GM18507 (cell line): ENCODE measurements around the gene MPLKIP.
"Not testable (repeated sequence)": the region's sequence is repeated elsewhere in the genome, so short reads cannot be mapped to it uniquely, and the experiment has no call there.

Source experiments
- DNase-seq: peaks from one replicate; pipeline ENCODE4 v3.0.0; 2011; ENCODE audit warnings: low read depth; ENCODE audit not compliant: insufficient read length; ENCODE audit errors: extremely low spot score
- FAIRE-seq: peaks from 2 replicates; lab custom pipeline; 2011; peaks lifted over from hg19 to GRCh38; lab: Jason Lieb, UNC

The MPLKIP gene

DNA sequence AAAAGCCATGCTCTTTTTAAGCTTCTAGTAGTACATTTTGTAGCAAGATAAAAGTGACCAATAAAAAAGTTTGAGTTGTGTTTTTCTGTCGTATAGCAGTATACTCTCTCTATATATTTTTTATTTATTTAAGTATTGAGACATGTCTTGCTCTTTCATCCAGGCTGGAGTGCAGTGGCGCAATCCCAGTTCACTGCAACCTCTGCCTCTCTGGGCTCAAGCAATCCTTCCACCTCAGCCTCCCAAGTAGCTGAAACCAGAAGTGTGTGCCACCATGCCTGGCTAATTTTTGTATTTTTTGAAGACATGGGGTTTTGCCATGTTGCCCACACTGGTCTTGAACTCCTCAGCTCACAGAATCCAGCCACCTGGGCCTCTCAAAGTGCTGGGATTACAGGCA is 3.1 kb upstream of the MPLKIP start:
- DNase-seq (no peak), FAIRE-seq (no peak)

- FAIRE-seq, result no peak
- DNase-seq, result no peak
These were observed 842 bp upstream of the MPLKIP start for GRCh38 chr7:40135317-40135610.

DNA sequence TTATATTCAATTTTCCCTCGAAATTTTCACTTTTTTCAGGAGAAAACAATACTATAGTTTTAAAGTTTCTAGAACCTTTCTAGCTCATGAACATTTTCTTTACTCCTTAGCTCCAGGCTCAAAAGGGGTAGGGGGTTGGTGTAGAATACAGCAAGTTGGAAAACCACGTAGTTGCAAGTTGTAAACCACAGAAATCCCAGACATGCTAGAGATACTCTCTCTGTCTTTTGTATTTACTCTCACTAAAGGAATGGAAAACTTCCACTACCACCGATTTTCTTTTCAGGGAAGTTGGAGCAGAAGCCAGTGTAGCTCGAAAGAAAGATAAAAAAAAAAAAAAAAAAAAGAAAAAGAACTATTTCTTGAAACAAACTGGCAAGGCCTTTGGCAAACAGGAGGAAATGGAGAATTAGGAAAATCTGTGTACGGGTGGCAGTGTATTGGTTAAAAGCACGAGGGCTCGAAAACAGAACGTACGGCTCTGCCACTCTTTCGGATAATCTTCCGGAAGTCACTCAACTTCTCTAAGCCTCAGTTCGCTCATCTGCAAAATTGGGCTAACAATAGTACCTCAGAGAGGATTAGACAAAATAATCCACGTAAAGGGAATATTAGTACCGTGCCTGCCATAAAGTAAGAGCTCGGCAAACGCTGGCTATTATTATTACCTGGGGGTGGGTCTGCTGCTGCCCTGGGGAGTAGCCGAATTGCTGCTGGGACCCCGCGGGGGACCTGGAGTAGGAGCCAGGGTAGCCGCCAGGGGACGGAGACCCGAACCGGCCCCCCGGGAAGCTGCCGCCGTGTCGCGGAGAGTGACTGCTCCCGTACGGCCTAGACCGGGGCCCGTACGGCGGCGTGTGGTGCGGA is 628 bp downstream of the MPLKIP start:
- FAIRE-seq (peak; percentile 67), DNase-seq (no peak)

GRCh38 chr7:40122940-40123254 is 11.5 kb downstream of the MPLKIP start:
- DNase-seq (no peak), FAIRE-seq (no peak)

DNA sequence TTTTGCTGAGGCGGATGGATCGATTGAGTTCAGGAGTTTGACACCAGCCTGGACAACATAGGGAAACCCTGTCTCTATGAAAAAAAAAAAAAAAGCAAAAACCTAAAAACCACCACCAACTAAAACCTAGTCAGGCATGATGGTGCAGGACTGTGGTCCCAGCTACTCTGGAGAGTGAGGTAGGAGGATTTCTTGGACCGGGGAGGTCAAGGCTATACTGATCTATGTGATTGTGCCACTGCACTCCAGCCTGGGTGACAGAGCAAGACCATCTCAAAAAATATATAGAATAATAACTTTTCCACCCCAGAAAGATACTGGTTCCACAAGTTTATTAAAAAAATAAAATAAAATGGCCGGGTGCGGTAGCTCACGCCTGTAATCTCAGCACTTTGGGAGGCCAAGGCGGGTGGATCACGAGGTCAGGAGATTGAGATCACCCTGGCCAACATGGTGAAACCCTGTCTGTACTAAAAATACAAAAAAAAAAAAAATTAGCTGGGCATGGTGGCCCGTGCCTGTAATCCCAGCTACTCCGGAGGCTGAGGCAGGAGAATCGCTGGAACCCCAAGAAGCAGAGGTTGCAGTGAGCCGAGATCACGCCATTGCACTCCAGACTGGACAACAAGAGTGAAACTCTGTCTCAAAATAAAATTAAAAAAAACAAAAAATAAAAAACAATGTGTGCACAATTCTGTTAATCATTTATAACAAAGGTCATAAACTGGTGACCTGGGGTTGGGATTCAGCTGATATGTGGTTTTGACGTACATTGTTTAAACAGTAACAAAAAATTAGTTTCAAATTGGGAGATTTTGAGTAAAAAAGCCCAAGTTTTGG is 12.1 kb downstream of the MPLKIP start:
- FAIRE-seq, DNase-seq: not testable (repeated sequence)

- DNase-seq, result no peak
- no peak for FAIRE-seq
These were observed 14.4 kb downstream of the MPLKIP start for GRCh38 chr7:40120020-40120419.

GRCh38 chr7:40118201-40118600 is 16.2 kb downstream of the MPLKIP start:
- FAIRE-seq, DNase-seq: not testable (repeated sequence)

DNA sequence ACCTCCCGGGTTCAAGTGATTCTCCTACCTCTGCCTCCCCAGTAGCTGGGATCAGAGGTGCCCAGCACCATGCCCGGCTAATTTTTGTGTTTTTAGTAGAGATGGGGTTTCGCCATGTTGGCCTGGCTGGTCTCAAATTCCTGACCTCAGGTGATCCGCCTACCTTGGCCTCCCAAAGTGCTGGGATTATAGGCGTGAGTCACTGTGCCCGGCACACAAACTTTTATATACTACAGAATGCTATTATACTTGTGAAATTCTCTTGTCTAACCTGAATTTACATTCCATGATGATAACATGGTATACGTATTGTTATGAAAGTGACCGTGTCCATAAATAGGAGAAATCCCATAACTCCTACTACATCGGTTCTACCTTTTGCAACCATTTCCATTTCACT is 17.2 kb downstream of the MPLKIP start:
- not testable (repeated sequence) for FAIRE-seq, DNase-seq

GRCh38 chr7:40115936-40116335 is 18.5 kb downstream of the MPLKIP start:
- FAIRE-seq, result no peak

GRCh38 chr7:40105879-40106473 is 28.4 kb downstream of the MPLKIP start:
- no peak for DNase-seq

More at GRCh38 chr7:40115936-40116335, 18.5 kb downstream of the MPLKIP start:
- DNase-seq, result no peak

DNA sequence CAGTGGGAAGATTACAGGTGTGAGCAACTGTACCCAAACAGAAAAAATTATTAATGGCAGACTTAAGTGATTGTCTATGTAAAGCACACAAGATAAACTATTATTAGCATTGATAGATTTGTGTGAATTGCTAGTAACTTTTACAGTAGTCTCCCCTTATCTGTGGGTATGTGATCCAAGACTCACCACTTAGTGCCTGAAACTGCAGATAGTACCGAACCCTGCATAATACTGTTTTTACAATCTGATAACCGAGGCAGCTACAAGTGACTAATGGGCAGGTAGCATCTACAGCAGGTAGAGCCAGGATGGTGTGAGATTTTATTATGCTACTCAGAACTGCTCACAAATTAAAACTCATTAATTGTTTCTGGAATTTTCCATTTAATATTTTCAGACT is 31.5 kb downstream of the MPLKIP start:
- no peak for DNase-seq
- FAIRE-seq, result no peak

More at GRCh38 chr7:40105879-40106473, 28.4 kb downstream of the MPLKIP start:
- no peak for FAIRE-seq

DNA sequence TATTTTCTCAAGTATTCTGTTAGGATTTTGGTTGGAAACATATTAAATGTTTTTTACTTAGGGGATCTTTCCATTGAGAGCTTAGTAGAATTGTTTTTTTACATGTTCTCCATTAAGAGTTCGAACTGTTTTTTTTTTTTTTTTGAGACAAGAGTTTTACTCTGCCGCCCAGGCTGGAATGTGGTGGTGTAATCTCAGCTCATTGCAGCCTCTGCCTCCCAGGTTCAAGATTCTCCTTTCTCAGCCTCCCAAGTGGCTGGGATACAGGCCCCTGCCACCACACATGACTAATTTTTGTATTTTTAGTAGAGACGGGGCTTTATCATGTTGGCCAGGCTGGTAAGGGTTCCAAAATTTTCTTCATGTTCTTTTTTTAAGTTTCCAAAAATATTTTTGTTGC is 33.2 kb downstream of the MPLKIP start:
- DNase-seq (no peak), FAIRE-seq (no peak)

GRCh38 chr7:40099837-40100236 is 34.6 kb downstream of the MPLKIP start:
- no peak for FAIRE-seq
- no peak for DNase-seq

DNA sequence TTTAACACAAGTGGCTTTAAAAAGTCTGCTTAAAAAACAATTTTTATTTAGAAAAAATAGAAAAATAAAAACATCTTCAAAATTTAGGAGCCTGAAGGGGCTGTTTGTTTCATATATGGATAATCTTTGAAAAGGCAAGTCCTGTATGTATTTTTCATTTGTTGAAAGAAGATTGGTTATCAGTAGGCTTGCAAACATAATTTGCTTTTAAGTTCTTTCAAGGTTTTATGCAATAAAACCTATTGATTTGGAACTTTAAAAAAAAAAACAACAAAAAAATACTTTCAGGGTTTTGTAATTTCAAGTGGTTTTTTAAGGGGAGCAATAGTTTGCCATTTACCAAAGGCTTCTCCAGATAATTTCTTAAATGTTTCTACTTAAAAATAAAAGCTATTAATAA is 35.6 kb downstream of the MPLKIP start:
- FAIRE-seq, result no peak
- no peak for DNase-seq

- DNase-seq, result no peak
- no peak for FAIRE-seq
These were observed 36.7 kb downstream of the MPLKIP start for GRCh38 chr7:40097728-40098127.

DNA sequence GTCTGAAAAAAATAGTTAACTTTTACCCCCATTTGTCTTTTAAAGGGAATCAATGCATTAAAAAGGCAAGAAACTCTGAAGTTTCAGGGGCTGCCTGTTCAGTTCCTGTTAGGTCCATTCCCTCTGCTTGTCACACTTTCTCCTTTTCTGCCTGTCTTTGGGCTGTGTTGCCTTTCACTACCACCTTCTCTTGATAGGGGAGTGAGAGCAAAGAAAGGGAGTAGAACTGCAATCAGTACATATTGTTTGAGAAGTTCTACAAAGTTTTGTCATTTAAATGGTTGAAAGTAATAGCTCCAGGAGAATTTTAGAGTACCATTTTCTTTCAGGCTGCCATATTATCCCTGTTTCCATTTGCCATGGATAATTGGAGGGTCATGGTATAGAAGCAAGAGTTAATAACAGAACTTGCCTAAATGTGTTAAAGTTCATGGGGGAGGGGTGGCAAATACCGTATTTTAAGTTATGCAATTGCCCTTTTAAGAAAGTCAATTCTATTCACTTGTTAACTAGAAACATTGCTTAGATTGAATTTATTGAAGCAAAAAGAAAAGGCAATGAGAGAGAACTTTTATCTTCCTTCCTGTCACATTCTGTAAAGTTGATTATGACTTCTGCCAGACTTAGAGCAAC is 38.6 kb downstream of the MPLKIP start:
- DNase-seq (no peak), FAIRE-seq (no peak)

GRCh38 chr7:40095230-40095629 is 39.2 kb downstream of the MPLKIP start:
- FAIRE-seq, result no peak

GRCh38 chr7:40093631-40094350 is 40.6 kb downstream of the MPLKIP start:
- DNase-seq (no peak), FAIRE-seq (no peak)

More at GRCh38 chr7:40095230-40095629, 39.2 kb downstream of the MPLKIP start:
- no peak for DNase-seq

- DNase-seq (no peak), FAIRE-seq (no peak)
These were observed 42.2 kb downstream of the MPLKIP start for GRCh38 chr7:40092182-40092581.
